SK-N-SH (cell line): ENCODE measurements around the gene DPM2. TPM values are rescaled to one million over a fixed set of nuclear protein-coding genes. Genes with fewer than 3 reads are reported as not detected.
A peak's percentile ranks its signal among the peaks of the same experiment; 100 is the strongest.

Experiments
- CTCF ChIA-PET: fragments of 300-600, 350-600 bp; formaldehyde crosslinking; extraction: SDS; loops from one replicate; lab custom pipeline; 2021; lab: Yijun Ruan, JAX
- POLR2A ChIA-PET: fragments of 350-600 bp; sonication (Branson Sonifier 250); formaldehyde crosslinking; extraction: SDS; loops from one replicate; lab custom pipeline; 2020; ENCODE audit warnings: antibody characterized with exemption, inconsistent platforms; lab: Yijun Ruan, JAX
- DNase-seq: peaks from one replicate; pipeline ENCODE4 v3.0.0; 2012
- H2AFZ ChIP-seq: fragments of 200-600 bp; sonication (generic); 2 replicates; pipeline ENCODE4 v1.8.1; 2016; ENCODE audit warnings: antibody characterized with exemption, mild to moderate bottlenecking, low read depth
- H3F3A ChIP-seq: fragments of 200-600 bp; sonication (generic); replicated peaks from 2 replicates; pipeline ENCODE3; 2016; ENCODE audit warnings: antibody characterized with exemption, mild to moderate bottlenecking; ENCODE audit not compliant: insufficient read depth
- H3K27ac ChIP-seq, 2 experiments: fragments of 200-500 bp in 1 of 2; fragments of 200-600 bp in 1 of 2; sonication (Bioruptor generic) in 1 of 2; sonication (generic), shearing (Covaris generic) in 1 of 2; 2 replicates each; pipeline versions ENCODE4 v1.5.1 to v1.6.1; 2014 to 2016; ENCODE audit warnings: low read depth in 2 of 2, inconsistent platforms in 1 of 2, low read length in 1 of 2, mild to moderate bottlenecking in 1 of 2, mixed read lengths in 1 of 2
- H3K27me3 ChIP-seq: fragments of 200-600 bp; sonication (generic), shearing (Covaris generic); 2 replicates; pipeline ENCODE4 v1.6.1; 2016; ENCODE audit warnings: mixed run types; ENCODE audit not compliant: insufficient read depth
- H3K36me3 ChIP-seq, 2 experiments: fragments of 200-500 bp in 1 of 2; fragments of 200-600 bp in 1 of 2; sonication (Bioruptor generic) in 1 of 2; sonication (generic) in 1 of 2; replicated peaks in 1 of 2; 2 replicates each; pipeline versions ENCODE3 to v1.5.1; 2014 to 2016; ENCODE audit warnings: low read length in 1 of 2, mild to moderate bottlenecking in 1 of 2; ENCODE audit not compliant: insufficient read depth in 2 of 2, control insufficient read depth in 1 of 2
- H3K4me1 ChIP-seq, 2 experiments: fragments of 200-500 bp in 1 of 2; fragments of 200-600 bp in 1 of 2; sonication (Bioruptor generic) in 1 of 2; sonication (generic), shearing (Covaris generic) in 1 of 2; 2 replicates each; pipeline versions ENCODE4 v1.5.1 to v1.6.1; 2014 to 2016; ENCODE audit warnings: low read depth in 1 of 2, low read length in 1 of 2, mixed run types in 1 of 2; ENCODE audit not compliant: insufficient read depth in 2 of 2, control insufficient read depth in 1 of 2
- H3K4me2 ChIP-seq: fragments of 200-600 bp; sonication (generic), shearing (Covaris generic); 2 replicates; pipeline ENCODE4 v1.6.1; 2017; ENCODE audit warnings: mixed run types
- H3K4me3 ChIP-seq, 2 experiments: fragments of 200-500 bp in 1 of 2; fragments of 200-600 bp in 1 of 2; sonication (Bioruptor generic) in 1 of 2; sonication (generic), shearing (Covaris generic) in 1 of 2; 2 replicates each; pipeline versions ENCODE4 v1.5.1 to v1.8.1; 2014 to 2016; ENCODE audit warnings: low read depth in 2 of 2, inconsistent platforms in 1 of 2, low read length in 1 of 2, mild to moderate bottlenecking in 1 of 2, mixed read lengths in 1 of 2, moderate library complexity in 1 of 2
- H3K79me2 ChIP-seq: fragments of 200-600 bp; sonication (generic); 2 replicates; pipeline ENCODE4 v1.8.1; 2017; ENCODE audit warnings: mild to moderate bottlenecking; ENCODE audit not compliant: insufficient read depth
- H3K9ac ChIP-seq: fragments of 200-600 bp; sonication (generic); 2 replicates; pipeline ENCODE4 v1.6.1; 2017; ENCODE audit warnings: mixed run types
- H3K9me2 ChIP-seq: fragments of 200-600 bp; sonication (generic); 2 replicates; pipeline ENCODE4 v1.6.1; 2017; ENCODE audit warnings: mixed run types
- H3K9me3 ChIP-seq: fragments of 200-600 bp; sonication (generic); 2 replicates; pipeline ENCODE4 v1.6.1; 2017; ENCODE audit warnings: mixed run types, mild to moderate bottlenecking, moderate library complexity
- H4K20me1 ChIP-seq: fragments of 200-600 bp; sonication (generic); 2 replicates; pipeline ENCODE4 v1.6.1; 2017; ENCODE audit warnings: mild to moderate bottlenecking, mixed run types; ENCODE audit not compliant: insufficient read depth
- CTCF ChIP-seq: fragments of 200-600 bp; sonication (generic); IDR thresholded peaks from 2 replicates; pipeline ENCODE4 v1.6.1; 2017; ENCODE audit warnings: antibody characterized with exemption, mild to moderate bottlenecking, moderate library complexity
- ELF1 ChIP-seq: IDR thresholded peaks from 2 replicates; pipeline ENCODE4 v1.4.0; 2012
- EP300 ChIP-seq, 2 experiments: IDR thresholded peaks; 2 replicates each; pipeline versions ENCODE4 v1.4.0 to v1.6.1; 2012; ENCODE audit warnings: borderline replicate concordance in 1 of 2, low read depth in 1 of 2, low read length in 1 of 2
- EZH2phosphoT487 ChIP-seq: fragments of 200-600 bp; sonication (generic); IDR thresholded peaks from 2 replicates; pipeline ENCODE4 v1.6.1; 2017; ENCODE audit warnings: low read depth, mixed run types, mild to moderate bottlenecking, antibody characterized with exemption, moderate library complexity, borderline replicate concordance
- FOSL2 ChIP-seq: IDR thresholded peaks from 2 replicates; pipeline ENCODE4 v1.4.0; 2012; ENCODE audit warnings: low read depth, mild to moderate bottlenecking, moderate library complexity, borderline replicate concordance
- GABPA ChIP-seq: IDR thresholded peaks from 2 replicates; pipeline ENCODE4 v1.4.0; 2012; ENCODE audit warnings: low read depth, mild to moderate bottlenecking
- GATA2 ChIP-seq: sonication (generic); formaldehyde crosslinking; IDR thresholded peaks from 2 replicates; pipeline ENCODE4 v1.5.0; 2020; ENCODE audit warnings: mild to moderate bottlenecking, missing genetic modification reagents
- MEF2A ChIP-seq: IDR thresholded peaks from 2 replicates; pipeline ENCODE4 v1.4.0; 2012; ENCODE audit warnings: low read depth, borderline replicate concordance
- MXI1 ChIP-seq: IDR thresholded peaks from 2 replicates; pipeline ENCODE4 v1.6.1; 2012; ENCODE audit warnings: mild to moderate bottlenecking, low read depth, low read length, improper control_type of control experiment
- NFIC ChIP-seq: IDR thresholded peaks from 2 replicates; pipeline ENCODE4 v1.4.0; 2012; ENCODE audit warnings: borderline replicate concordance
- NRF1 ChIP-seq: IDR thresholded peaks from 2 replicates; pipeline ENCODE4 v1.6.1; 2012; ENCODE audit warnings: low read depth, mild to moderate bottlenecking, low read length
- SIN3A ChIP-seq: IDR thresholded peaks from 2 replicates; pipeline ENCODE4 v1.6.1; 2012; ENCODE audit warnings: low read depth, mild to moderate bottlenecking, low read length, moderate library complexity, borderline replicate concordance
- SMC3 ChIP-seq: IDR thresholded peaks from 2 replicates; pipeline ENCODE4 v1.6.1; 2012; ENCODE audit warnings: low read depth, low read length, improper control_type of control experiment
- TAF1 ChIP-seq: IDR thresholded peaks from 2 replicates; pipeline ENCODE4 v1.6.1; 2012; ENCODE audit warnings: low read depth, mild to moderate bottlenecking, low read length, moderate library complexity, borderline replicate concordance
- TCF12 ChIP-seq: IDR thresholded peaks from 2 replicates; pipeline ENCODE4 v1.4.0; 2012
- TEAD4 ChIP-seq: IDR thresholded peaks from 2 replicates; pipeline ENCODE4 v1.4.0; 2012; ENCODE audit warnings: mild to moderate bottlenecking, borderline replicate concordance; ENCODE audit not compliant: insufficient read depth
- WGBS: methylation state at CpG from one replicate; pipeline ENCODE4 v1.1.6; 2017; ENCODE audit warnings: low lambda C conversion rate; 5-methylcytosine and 5-hydroxymethylcytosine counted together
- polyA plus RNA-seq, 3 experiments: library from polyadenylated mRNA; depleted of rRNA; stranded (reverse); fragments of >200 nt; gene quantifications; 2 replicates each; pipeline ENCODE4 v1.2.3, GENCODE V29; 2012
- TF ChIP-seq, protein P1 (sequence below): IDR thresholded peaks from 2 replicates; pipeline ENCODE4 v1.4.0; 2012; ENCODE audit warnings: low read depth

The DPM2 gene
- polyA plus RNA-seq, 1 of the 3 experiments (the other 2 are of a cell fraction), result 106 TPM

GRCh38 chr9:127980706-127981558 lies 43.3 kb upstream of the DPM2 start, which contains the start of gene EEIG1 (continued):
- TF ChIP-seq TAF1 (peak; percentile 55), SMC3 (no peak), GABPA (no peak), MEF2A (no peak), MXI1 (no peak), ELF1 (no peak), EP300 (IDR thresholded peaks at IDR 0.05; ENCODE audit: borderline replicate concordance in 1 of 2, low read depth in 1 of 2, low read length in 1 of 2) (no peak), NFIC (no peak), TCF12 (no peak), TEAD4 (no peak), FOSL2 (no peak), GATA2 (CRISPR knock-in tag) (no peak), SIN3A (peak; percentile 42; the same call in 1 of the 2 replicates), EZH2phosphoT487 (no peak)

- TF ChIP-seq CTCF (no peak), TCF12 (no peak), NRF1 (no peak)
- TF ChIP-seq, protein P1, sequence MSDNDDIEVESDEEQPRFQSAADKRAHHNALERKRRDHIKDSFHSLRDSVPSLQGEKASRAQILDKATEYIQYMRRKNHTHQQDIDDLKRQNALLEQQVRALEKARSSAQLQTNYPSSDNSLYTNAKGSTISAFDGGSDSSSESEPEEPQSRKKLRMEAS, result peak; percentile 41; the same call in 1 of the 2 replicates
- peak overlapping the region; percentile 72 to 96 for H3K4me3 ChIP-seq
- H3K27me3 ChIP-seq, result no peaks in the 10 kb centered on the region
- H3K36me3 ChIP-seq, result no peaks in the 10 kb centered on the region
- 2% methylated on average over 10 of the region's 61 CpGs for WGBS
- H3K4me1 ChIP-seq, result peaks cover 24 to 46% of the 10 kb centered on the region in 2 experiments
- ChIA-PET POLR2A (interaction anchor here (0.6 to 1.8 kb wide), 3 partner anchors 16 to 25 kb away, joined by 4 to 5 read pairs (median 4); no protein-coding TSS in a partner anchor), CTCF (interaction anchor here (1.0 to 6.2 kb wide), 11 partner anchors 10 to 138 kb away, joined by 3 to 60 read pairs (median 6); no protein-coding TSS in a partner anchor)
- no peak overlapping the region; the same call in 1 of the 2 replicates for H2AFZ ChIP-seq
- no peaks in the 10 kb centered on the region for H3K9me3 ChIP-seq
- H3K4me2 ChIP-seq, result peak overlapping the region; percentile 98
- peaks cover 50% of the 10 kb centered on the region for H4K20me1 ChIP-seq
- DNase-seq, result peak; percentile 75
- H3F3A ChIP-seq, result no peaks in the 10 kb centered on the region
- H3K79me2 ChIP-seq, result peaks cover 54% of the 10 kb centered on the region
- H3K27ac ChIP-seq, result peak overlapping the region; percentile 49 to 77
- H3K9ac ChIP-seq, result peak overlapping the region; percentile 79; the same call in 1 of the 2 replicates
- H3K9me2 ChIP-seq, result no peaks in the 10 kb centered on the region
These were observed 42.5 kb upstream of the DPM2 start for GRCh38 chr9:127980060-127980705.
